Keratinocyte (primary cell): ENCODE results near the gene LPA. TPM values are rescaled to one million over a fixed set of nuclear protein-coding genes. Genes with fewer than 3 reads are reported as not detected.

Experiments
- DNase-seq: peaks from one replicate; pipeline ENCODE4 v3.0.0-alpha.2; 2011; ENCODE audit warnings: low read depth, missing footprints, low spot score
- FAIRE-seq: peaks from 2 replicates; lab custom pipeline; 2011; peaks lifted over from hg19 to GRCh38; lab: Jason Lieb, UNC
- H2AFZ ChIP-seq: 2 replicates; pipeline ENCODE4 v1.6.0; 2012; ENCODE audit warnings: low read length, control low read depth, inconsistent platforms; ENCODE audit not compliant: control insufficient read depth
- H3K27ac ChIP-seq: 2 replicates; pipeline ENCODE4 v1.5.1; 2011; ENCODE audit warnings: low read length; ENCODE audit not compliant: control insufficient read depth, insufficient read depth
- H3K27me3 ChIP-seq: 3 replicates; pipeline ENCODE4 v1.6.0; 2011; ENCODE audit warnings: low read length; ENCODE audit not compliant: control insufficient read depth, insufficient read depth; ENCODE audit errors: extremely low read depth
- H3K36me3 ChIP-seq, 2 experiments: 2 replicates in 1 of 2; 3 replicates in 1 of 2; pipeline ENCODE4 v1.5.1; 2011; ENCODE audit warnings: low read length in 2 of 2, mild to moderate bottlenecking in 1 of 2; ENCODE audit not compliant: control insufficient read depth in 2 of 2, insufficient read depth in 2 of 2; ENCODE audit errors: extremely low read depth in 1 of 2
- H3K4me1 ChIP-seq: 3 replicates; pipeline ENCODE4 v1.5.1; 2011; ENCODE audit warnings: low read length; ENCODE audit not compliant: control insufficient read depth, insufficient read depth; ENCODE audit errors: extremely low read depth
- H3K4me2 ChIP-seq: 3 replicates; pipeline ENCODE4 v1.6.0; 2011; ENCODE audit warnings: low read depth, low read length; ENCODE audit not compliant: control insufficient read depth, insufficient read depth; ENCODE audit errors: extremely low read depth
- H3K4me3 ChIP-seq, 3 experiments: fragments of 200-600 bp in 1 of 3; sonication (generic) in 1 of 3; 2 replicates in 2 of 3; 3 replicates in 1 of 3; pipeline ENCODE4 v1.5.1; 2011 to 2016; ENCODE audit warnings: low read length in 3 of 3, mild to moderate bottlenecking in 3 of 3, control low read depth in 2 of 3, inconsistent platforms in 1 of 3, low read depth in 1 of 3, mixed read lengths in 1 of 3, mixed run types in 1 of 3, moderate library complexity in 1 of 3; ENCODE audit not compliant: control insufficient read depth in 2 of 3, insufficient read depth in 2 of 3; ENCODE audit errors: extremely low read depth in 1 of 3
- H3K79me2 ChIP-seq: 2 replicates; pipeline ENCODE4 v1.6.0; 2012; ENCODE audit warnings: low read length; ENCODE audit not compliant: control insufficient read depth, insufficient read depth
- H3K9ac ChIP-seq: 3 replicates; pipeline ENCODE4 v1.6.0; 2011; ENCODE audit warnings: low read length; ENCODE audit not compliant: control insufficient read depth, insufficient read depth; ENCODE audit errors: extremely low read depth
- H3K9me1 ChIP-seq: 3 replicates; pipeline ENCODE4 v1.6.0; 2011; ENCODE audit warnings: low read length; ENCODE audit not compliant: control insufficient read depth, insufficient read depth; ENCODE audit errors: extremely low read depth
- H3K9me3 ChIP-seq: 2 replicates; pipeline ENCODE4 v1.5.1; 2012; ENCODE audit warnings: low read depth, low read length; ENCODE audit not compliant: control insufficient read depth
- H4K20me1 ChIP-seq: 3 replicates; pipeline ENCODE4 v1.6.0; 2011; ENCODE audit warnings: low read length; ENCODE audit not compliant: control insufficient read depth, insufficient read depth; ENCODE audit errors: extremely low read depth
- CTCF ChIP-seq, 3 experiments: IDR thresholded peaks in 1 of 3; conservative IDR thresholded peaks in 1 of 3; optimal IDR thresholded peaks in 1 of 3; 2 replicates in 2 of 3; 3 replicates in 1 of 3; pipeline versions ENCODE3 to v1.5.1; 2011; ENCODE audit warnings: low read length in 3 of 3, mild to moderate bottlenecking in 3 of 3, moderate library complexity in 2 of 3, control low read depth in 1 of 3, inconsistent platforms in 1 of 3; ENCODE audit not compliant: insufficient read depth in 2 of 3; ENCODE audit errors: extremely low read depth in 1 of 3
- EZH2 ChIP-seq: IDR thresholded peaks from one replicate; pipeline ENCODE4 v1.6.1; 2012; ENCODE audit warnings: inconsistent platforms, mild to moderate bottlenecking, low read length, moderate library complexity
- dilution Hi-C: fragments of 300-500 bp; cut with MboI; formaldehyde crosslinking; loops from one replicate; pipeline ENCODE4 v1.7.0; 2020; ENCODE audit warnings: low sequenced_read_pairs; ENCODE audit not compliant: extremely low pct_ligation_motif_present
- polyA plus RNA-seq, 5 experiments: library from polyadenylated mRNA; depleted of rRNA in 3 of 5; stranded (reverse) in 3 of 5; stranded (forward) in 1 of 5; unstranded in 1 of 5; fragments of >200 nt; gene quantifications; 1 replicate in 1 of 5; 2 replicates in 3 of 5; 3 replicates in 1 of 5; pipeline versions ENCODE4 v1.2.1 to v1.2.3, GENCODE V29; 2011 to 2012; ENCODE audit warnings: missing spikeins in 2 of 5, low read depth in 1 of 5, low replicate concordance in 1 of 5

The LPA gene
- polyA plus RNA-seq, 1 donor (not counting 4 experiments of a cell fraction or from before 2014, with no cell fraction given) = not detected

- Histone ChIP-seq H3K36me3 (no peaks in the 10 kb centered on the region), H3K9me3 (no peaks in the 10 kb centered on the region), H3K9ac (no peak overlapping the region), H3K4me1 (no peaks in the 10 kb centered on the region), H3K27me3 (peaks cover 11% of the 10 kb centered on the region), H3K27ac (no peak overlapping the region), H3K4me3 (peak overlapping the region in 1 of 3 experiments; percentile 20), H2AFZ (no peak overlapping the region), H3K9me1 (no peaks in the 10 kb centered on the region), H3K4me2 (no peak overlapping the region), H3K79me2 (no peaks in the 10 kb centered on the region), H4K20me1 (no peaks in the 10 kb centered on the region)
- TF ChIP-seq CTCF (optimal IDR thresholded peaks at IDR 0.05 in 1 of 3, IDR thresholded peaks at IDR 0.05 in 1 of 3, conservative IDR thresholded peaks at IDR 0.05 in 1 of 3; ENCODE audit: extremely low read depth in 1 of 3, insufficient read depth in 2 of 3, low read length in 3 of 3) (peak in 2 of 3 experiments; percentile 57 to 58), EZH2 (no peak)
- FAIRE-seq (no peak), DNase-seq (no peak)
- dilution Hi-C loops = no loop called here
These were observed 15.3 kb upstream of the LPA start for GRCh38 chr6:160679402-160679769.

- Histone ChIP-seq H3K27me3 (peaks cover 11% of the 10 kb centered on the region), H4K20me1 (no peaks in the 10 kb centered on the region), H2AFZ (peak overlapping the region; percentile 12), H3K36me3 (no peaks in the 10 kb centered on the region), H3K79me2 (no peaks in the 10 kb centered on the region), H3K4me1 (no peaks in the 10 kb centered on the region), H3K9me1 (no peaks in the 10 kb centered on the region), H3K4me3 (peak overlapping the region in 1 of 3 experiments; percentile 20), H3K4me2 (no peak overlapping the region), H3K27ac (no peak overlapping the region), H3K9ac (no peak overlapping the region), H3K9me3 (no peaks in the 10 kb centered on the region)
- TF ChIP-seq EZH2 (no peak), CTCF (optimal IDR thresholded peaks at IDR 0.05 in 1 of 3, IDR thresholded peaks at IDR 0.05 in 1 of 3, conservative IDR thresholded peaks at IDR 0.05 in 1 of 3; ENCODE audit: extremely low read depth in 1 of 3, insufficient read depth in 2 of 3, low read length in 3 of 3) (no peak)
- DNase-seq (no peak), FAIRE-seq (no peak)
- dilution Hi-C loops = no loop called here
These were observed 14.8 kb upstream of the LPA start for GRCh38 chr6:160678744-160679401.
